ENCODE data around the gene NYNRIN. TPM values are rescaled to one million over a fixed set of nuclear protein-coding genes. Genes with fewer than 3 reads are reported as not detected.

The NYNRIN gene
- total RNA-seq, 1 donor from 2014 or later, result 3.3 TPM

DNA sequence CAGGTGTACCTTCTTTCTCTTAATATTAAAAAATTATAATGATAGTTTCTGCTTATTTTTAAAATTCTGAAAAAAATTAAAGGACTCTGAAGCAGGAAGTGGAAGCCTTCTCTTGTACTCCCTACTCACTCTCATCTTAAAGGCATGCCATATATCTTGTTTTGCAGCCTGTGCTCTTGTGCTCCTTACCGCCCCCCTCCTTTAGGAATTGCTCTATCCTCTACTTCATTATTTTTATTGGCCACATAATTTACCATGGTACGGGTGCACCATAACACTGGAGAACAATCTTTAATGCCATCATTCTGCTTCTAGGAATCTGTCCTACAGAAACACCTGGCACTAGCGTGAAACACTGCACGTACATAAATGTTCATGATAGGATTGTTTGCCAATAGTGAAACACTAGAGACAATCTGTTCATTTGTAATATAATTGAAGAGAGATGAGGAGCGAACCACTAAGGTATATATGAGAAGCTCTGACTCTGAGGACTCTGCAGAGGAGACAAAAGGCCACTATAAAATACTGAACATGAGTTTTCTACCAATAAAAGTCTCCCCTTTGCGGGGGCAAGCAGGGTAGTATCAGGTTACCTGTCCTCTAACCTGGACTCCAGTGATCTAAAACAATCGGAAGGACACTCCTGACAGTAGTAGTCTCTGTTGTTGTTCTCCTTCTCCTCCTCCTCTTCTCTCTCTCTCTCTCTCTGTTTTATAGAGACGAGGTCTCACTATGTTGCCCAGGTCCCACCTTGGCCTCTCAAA lies 6.3 kb upstream of the NYNRIN start:
- DNase-seq (ENCODE audit: low read depth in 2 of 2), result peak in 1 of 2 donors; percentile 61

DNA sequence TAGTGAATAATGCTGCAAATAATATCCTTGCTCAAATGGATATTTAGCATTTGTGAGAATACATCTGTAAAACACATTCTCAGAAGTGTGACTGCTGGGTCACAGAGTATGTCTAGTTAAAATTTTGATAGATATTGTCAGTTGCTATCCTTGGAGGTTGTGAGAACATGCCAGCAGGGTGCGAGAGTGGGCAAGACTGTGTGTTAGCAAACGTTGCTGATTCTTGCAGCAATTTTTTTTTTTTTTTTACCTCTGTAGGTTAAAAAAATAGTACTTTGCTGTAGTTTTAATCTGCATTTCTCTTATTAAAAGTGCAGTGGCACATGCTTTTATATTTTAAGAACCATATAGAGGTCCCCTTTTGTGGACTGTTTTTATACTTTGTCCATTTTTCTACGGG lies 4.5 kb upstream of the NYNRIN start:
- DNase-seq (ENCODE audit: low read depth in 2 of 2), result no peak

DNA sequence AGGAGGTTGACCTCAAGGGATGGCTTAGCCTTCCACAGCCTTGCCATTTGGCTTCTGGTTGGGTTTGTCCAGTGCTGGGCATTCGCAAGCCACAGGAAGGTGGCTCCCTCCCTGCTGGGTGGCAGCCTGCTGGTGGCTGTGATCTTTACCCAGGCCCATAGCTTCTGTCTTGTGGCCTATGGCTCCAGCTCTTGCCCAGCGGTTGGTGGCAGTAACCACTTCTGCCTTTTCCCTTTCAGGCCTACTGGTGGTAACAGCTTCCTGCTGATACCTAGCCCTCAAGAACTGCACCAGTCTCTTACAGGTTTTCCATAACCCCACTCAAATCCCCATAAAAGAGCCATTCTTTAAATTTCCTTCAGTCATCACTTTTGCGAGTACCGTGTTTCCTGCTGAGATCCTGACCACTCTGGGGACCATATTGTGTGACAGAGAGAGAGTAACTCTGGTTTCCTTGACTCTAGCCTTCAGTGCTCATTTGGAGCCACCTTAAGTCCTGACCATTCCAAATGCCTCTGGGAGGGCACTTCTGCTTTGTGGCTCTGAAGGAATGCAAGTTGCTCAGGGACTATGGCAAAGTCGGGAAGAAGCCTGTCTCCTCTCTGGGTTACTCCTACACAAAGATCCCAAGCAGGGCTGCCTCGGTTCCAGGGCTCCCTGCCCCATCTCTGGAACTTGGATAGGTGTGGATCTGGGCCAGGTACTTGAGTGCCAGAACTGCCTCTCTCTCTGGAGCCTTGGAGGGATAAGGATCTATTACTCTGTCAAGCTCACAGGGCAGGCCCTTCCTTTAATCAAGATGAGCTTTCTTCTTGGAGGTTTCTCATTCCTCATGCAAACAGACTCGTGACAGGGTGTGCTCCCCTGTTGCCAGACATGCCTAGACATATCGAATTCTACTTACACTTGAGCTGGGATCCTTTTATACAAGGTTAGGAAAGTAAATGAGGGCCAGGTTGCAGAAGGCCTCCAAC lies 2.9 kb upstream of the NYNRIN start:
- DNase-seq (ENCODE audit: low read depth in 2 of 2), result no peak

DNA sequence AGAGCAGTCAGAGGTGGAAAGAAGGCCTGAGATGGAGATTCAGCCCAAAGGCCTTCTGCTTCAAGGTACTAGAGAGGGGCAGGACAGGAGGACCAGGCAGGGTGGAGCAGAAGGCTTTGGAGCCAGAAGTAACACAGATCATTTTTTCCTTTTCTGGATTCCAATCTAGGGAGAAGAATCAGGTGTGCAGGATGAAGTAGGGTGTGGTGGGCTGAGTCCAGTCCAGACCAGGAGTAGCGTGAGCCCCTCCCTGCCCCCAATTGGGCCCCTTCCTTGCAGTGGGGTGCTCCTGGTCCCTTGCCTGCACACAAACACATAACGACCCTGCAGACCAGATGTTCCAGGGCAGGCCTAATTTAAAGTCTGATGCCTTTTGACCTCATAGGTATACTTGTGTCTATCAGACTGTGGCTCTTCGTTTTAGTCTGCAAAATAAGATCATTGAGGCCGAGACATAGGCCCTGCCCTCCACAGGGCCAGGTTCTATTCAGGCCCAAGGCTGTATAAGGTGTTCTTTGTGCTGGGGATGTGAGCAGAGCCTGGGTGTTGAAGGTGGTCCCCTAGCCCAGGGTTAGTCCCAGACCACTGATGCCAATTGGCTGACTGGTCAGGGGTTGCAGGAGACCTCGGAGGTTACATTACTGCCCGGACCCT lies 1.0 kb upstream of the NYNRIN start:
- DNase-seq (ENCODE audit: low read depth in 2 of 2), result no peak

DNA sequence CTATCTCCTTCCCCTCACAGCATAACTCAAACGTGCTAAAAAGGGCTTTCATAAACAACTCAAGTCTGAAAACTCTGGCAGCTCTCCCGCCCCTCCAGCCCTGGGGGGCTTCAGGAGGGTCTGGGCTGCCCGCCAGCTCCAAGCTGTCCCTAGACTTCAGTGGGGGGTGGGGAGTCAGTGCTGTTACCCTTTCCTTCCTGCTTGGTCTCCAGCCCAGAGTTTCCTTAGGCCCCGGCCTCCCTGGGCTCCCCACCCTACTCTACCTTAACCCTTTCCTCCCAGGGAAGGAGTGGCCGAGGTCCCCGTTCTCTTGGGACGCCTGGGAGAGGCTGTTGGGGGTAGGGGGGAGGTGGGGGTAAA lies 530 bp upstream of the NYNRIN start:
- peak in 1 of 2 donors; percentile 24 for DNase-seq (ENCODE audit: low read depth in 2 of 2)

DNA sequence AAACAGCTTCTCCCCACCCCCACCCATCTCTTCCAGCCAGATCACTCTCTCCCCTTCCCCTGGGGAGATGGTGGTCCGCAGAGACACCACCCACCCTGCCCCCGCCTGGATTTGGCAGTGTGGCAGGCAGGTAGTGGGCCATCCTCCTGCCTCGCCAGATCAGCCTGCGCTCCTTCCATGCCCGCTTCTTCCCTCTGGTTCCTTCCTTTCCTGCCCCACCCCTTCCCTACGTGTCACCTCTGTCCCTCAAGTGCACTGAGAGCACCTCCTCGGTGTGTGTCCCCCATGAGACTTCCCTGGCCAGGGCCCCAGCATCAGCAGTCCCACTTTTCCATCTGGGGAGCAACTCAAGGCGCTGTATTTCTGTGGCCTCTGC lies 632 bp downstream of the NYNRIN start:
- no peak for DNase-seq (ENCODE audit: low read depth in 2 of 2)

DNA sequence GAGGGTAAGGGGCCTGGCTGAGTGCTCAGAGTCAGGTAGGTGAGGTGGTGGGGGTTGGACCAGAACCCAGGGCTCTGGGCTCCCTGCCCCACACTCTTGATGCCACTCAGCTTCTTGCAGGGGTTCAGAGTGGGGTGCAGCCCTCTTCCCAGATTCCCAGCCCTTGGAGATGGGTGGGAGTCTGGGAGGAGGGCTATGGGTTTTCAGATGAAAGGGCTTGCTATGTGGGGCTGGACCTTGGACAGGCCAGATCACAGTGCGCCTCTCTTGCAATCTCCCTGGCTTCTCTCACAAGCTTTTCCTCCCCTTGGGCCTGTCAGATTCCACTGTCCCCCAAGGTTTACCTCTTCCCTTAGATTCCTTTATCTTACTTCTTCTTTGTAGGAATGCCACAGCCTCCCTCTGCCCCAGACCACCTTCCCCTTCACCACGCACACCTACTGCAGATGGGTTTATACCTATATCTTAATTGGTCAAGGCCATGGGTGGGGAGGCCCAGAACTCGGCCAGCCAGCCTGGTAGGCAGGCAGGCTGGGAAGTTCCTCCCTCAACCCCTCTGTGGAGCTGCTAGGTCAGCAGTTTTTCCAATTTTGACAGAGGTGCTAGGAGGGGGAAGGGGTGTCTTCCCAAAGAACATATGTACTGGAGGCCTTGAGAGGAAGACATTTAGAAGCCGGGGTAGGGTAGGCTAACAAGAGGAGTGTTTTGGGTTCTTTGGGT lies 1.4 kb downstream of the NYNRIN start:
- no peak for DNase-seq (ENCODE audit: low read depth in 2 of 2)

DNA sequence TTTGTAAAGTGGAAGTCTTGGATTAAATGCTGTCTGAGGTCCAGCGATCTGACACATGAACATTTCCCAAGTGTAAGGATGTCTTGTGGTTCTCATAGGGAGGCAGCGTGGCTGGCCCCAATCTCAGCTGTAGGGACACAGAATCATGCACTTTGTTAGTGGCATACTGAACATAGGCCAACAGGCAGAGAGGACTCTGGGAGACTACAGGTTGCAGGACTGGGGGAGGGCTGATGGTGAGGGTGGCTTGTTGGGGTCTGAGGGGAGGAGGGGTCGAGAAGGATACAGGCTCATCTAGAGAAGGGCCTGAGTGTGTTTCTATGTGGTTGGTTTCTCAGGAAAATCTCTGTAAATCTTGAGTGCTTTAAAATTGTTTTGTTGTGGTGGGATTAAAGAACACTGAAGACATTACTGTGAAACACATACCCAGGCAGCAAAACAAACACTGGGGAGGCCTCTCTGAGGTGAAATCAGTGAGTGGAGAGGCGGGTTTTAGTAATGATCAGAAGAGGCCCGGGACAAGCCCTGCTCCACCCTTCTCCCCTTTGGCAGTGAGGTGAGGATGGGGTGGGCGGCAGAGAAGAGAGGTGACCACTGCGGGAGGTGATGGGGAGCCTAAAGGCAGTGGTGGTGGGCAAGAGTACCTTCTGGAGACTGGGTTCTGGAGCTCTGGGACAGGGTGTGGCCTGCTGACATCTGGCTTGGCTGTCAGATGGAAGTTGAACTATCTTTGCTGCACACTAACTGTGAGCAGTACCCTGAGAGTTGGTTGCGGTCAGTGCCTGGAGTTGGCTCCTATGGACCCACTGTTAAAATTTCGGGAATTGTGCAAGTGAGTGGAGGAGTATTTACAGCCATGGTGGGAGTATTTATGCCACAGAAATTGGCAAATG lies 3.3 kb downstream of the NYNRIN start:
- no peak for DNase-seq (ENCODE audit: low read depth in 2 of 2)

DNA sequence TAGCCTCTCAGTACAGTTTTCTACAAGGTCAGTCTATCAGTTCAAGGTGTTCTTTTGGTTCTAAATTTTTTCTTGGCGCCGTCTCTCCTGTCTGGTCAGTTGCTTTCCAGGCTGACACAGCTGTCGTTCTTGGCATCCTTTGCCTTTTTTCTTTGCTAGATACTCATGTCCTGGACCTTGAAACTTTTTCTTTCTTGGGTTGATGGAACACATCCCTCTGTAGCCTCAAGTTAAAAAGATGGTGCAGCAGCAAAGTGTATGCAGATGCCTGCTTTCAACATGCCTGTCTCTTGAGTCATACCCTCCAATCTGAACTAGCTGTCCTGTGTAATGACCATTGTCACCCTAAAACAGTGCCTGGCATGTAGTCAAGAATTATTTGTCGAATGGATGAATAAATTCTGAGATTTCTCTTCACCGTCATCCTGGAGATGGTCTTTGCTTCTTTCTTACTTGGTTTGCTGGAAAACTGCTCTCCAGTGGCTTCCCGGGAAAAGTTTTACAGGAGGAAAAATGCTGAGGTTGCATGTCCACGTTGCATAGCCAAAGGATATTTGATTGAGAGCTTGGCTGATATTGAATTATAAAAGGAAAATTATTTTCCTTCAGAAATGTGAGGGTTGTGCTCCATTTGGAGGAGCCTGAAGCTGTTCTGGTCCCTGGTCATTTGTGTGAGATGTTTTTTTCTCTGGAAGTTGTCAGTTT lies 4.6 kb downstream of the NYNRIN start:
- no peak for DNase-seq (ENCODE audit: low read depth in 2 of 2)

DNA sequence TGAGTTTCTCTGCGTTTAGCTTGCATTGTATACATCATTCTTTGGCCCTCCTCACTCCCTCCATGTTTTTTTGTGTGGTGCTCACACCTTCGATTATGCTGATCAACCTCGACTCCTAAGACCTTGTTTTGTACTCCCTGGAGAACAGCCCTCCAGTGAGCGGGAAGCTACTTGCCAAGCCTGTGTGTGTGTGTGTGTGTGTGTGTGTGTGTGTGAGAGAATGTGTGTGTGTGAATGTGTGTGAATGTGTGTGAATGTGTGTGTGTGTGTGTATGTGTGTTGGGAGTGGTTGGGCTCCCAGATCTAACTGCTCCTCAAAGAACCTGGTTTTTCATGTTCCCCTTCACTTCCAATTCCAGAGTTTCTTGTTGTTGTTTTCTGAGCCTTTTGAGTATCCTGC lies 6.0 kb downstream of the NYNRIN start:
- no peak for DNase-seq (ENCODE audit: low read depth in 2 of 2)

DNA sequence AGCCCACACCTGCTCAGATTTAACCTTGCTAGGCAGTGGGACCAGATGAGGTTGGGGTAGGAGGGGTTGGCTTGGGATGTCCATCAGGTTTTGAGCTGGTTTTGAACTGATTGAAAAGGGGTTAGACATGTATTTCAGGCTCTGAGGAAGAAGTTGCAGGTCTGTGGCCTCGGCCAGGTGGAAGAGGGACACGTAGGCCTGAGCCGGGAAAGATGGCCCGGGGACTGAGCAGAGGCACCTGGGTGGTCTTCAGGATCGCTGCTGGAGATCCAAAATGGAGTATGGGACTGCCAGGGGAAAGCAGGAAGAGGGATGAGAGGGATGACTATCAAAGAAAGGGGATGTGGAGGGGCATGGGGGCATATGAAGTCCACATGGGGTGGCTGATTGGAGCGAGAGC lies 7.6 kb downstream of the NYNRIN start:
- DNase-seq (ENCODE audit: low read depth in 2 of 2), result no peak

DNA sequence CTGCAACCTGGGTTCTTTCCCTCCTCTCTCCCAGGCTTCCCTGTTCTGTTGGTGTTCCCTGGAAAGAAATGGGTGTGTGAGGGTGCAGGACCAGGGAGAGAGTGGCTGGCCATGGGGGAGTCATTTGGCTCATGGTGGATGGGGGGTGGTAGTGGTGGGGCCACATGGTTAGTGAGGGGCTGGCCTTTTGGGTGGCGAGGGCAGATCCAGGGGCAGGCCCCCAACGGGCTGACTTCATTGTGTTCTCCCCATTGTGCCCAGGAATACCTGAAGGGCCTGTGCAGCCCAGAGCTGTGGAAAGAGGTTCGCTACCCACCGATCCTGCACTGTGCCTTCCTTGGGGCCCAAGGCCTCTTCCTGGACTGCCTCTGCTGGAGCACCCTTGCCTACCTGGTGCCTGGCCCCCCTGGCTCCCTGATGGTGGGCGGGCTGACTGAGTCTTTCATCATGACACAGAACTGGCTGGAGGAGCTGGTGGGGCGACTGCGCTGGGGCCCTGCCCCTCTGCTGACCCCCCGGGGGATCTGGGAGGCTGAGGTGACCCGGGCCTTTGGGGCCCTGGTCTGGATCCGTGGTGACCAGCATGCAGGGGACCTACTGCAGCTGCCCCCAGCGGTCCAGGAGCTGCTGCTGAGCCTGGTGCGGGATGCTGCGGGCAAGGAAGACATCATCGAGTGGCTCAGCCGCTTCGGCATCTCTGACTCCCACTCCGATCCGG lies 9.0 kb downstream of the NYNRIN start:
- DNase-seq (ENCODE audit: low read depth in 2 of 2), result no peak

DNA sequence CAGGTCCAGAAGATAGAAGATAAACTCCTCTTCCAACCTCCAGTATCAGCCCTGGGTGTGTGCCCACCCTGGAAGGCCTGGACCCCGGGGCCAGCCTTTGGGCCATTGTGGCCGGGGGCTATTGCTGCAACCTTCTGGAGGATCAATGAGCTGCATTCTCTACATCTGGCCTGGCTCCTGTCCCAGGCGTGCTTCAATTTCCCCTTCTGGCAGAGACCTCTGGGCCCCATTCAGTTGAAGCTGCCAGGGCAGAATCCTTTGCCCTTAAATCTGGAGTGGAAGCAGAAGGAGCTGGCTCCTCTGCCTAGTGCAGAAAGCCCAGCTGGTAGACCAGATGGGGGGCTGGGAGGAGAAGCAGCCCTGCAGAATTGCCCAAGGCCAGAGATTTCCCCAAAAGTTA lies 10.0 kb downstream of the NYNRIN start:
- DNase-seq (ENCODE audit: low read depth in 2 of 2), result no peak

DNA sequence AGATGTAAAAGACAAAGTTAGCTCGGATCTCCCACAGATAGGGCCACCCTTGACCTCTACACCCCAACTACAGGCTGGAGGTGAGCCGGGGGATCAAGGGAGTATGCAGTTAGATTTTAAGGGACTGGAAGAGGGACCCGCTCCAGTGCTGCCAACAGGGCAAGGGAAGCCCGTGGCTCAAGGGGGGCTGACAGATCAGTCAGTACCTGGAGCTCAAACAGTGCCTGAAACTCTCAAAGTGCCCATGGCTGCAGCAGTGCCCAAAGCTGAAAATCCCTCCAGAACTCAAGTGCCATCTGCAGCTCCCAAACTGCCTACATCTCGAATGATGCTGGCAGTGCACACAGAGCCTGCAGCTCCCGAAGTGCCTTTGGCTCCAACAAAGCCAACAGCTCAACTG lies 10.4 kb downstream of the NYNRIN start:
- DNase-seq (ENCODE audit: low read depth in 2 of 2), result no peak

DNA sequence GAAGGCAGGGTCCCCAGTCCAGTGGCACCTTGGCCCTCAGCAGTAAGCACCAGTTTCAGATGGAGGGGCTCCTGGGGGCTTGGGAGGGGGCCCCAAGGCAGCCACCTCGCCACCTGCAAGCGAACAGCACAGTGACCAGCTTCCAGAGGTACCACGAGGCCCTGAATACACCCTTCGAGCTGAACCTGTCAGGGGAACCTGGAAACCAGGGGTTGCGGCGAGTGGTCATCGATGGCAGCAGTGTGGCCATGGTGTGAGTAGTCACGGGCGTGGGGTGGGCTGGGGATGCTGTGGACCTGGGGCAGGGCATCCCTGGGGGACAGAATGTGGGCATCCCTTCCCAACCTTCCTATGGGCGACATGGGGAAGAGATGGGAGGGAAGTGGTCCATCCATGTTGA lies 11.2 kb downstream of the NYNRIN start:
- no peak for DNase-seq (ENCODE audit: low read depth in 2 of 2)

DNA sequence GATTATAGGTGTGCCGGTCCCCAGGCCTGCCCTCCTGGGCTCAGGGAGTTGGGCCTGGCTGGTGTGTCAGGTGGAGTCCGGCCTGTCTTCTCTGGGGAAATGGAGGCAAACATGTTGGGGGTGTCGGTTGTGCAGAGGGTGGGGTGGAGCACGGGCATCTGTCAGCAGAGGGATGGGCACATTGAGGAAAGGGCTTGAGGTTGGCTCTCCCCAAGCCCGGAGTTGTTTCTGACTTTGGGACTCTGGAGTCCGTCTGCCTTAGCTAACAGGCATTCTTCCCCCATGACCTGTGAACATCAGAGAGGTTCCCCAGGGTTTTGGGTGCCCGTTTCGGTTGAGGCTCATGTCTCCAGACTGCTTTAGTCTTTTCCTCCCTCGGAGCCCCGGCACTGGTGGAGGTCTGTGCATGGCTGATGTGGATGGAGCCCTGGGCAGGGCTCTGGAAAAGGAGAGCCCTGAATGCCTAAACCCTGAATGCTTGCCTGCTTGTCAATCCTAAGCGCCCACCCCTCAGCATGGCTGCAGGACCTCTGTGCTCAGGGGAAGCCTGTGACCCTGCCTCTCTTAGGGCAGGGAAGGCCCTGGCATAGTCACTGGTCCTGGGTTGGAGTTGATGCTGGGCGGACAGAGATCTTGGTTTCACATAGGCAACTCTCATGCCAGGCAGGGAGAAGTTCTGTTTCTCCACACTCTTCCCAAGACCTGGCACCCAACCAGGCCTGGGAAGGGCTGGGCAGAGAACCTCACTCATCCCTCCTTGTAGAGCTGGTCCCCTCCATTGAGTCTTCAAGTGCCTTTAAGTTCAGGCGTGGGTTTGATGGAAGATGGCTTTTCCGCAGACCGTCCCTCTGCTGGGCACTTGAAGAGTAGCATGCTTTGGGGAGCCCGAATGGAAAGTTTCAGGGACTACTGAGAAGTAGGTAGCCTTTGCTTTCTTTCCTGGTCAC lies 12.9 kb downstream of the NYNRIN start:
- DNase-seq (ENCODE audit: low read depth in 2 of 2), result peak in 1 of 2 donors; percentile 75

DNA sequence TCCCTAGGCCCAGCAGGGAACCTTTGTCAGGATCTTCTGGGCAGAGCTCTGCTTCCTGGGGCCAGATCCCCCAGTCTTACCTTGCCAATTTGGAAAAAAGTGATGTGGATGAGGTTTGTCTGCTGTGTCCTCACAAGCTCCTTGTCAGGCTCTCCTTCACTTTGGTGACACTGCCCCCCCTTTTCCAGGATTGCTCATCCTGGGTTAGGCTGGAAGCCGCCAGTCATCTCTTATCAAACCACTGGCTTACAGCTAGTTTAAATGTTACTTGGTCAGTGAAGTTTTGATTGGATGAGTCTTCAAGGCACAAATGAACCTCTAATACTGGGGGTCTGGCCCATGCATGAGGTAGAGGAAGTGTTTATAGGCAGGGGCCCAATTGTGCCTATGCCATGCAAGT lies 15.3 kb downstream of the NYNRIN start:
- DNase-seq (ENCODE audit: low read depth in 2 of 2), result no peak

DNA sequence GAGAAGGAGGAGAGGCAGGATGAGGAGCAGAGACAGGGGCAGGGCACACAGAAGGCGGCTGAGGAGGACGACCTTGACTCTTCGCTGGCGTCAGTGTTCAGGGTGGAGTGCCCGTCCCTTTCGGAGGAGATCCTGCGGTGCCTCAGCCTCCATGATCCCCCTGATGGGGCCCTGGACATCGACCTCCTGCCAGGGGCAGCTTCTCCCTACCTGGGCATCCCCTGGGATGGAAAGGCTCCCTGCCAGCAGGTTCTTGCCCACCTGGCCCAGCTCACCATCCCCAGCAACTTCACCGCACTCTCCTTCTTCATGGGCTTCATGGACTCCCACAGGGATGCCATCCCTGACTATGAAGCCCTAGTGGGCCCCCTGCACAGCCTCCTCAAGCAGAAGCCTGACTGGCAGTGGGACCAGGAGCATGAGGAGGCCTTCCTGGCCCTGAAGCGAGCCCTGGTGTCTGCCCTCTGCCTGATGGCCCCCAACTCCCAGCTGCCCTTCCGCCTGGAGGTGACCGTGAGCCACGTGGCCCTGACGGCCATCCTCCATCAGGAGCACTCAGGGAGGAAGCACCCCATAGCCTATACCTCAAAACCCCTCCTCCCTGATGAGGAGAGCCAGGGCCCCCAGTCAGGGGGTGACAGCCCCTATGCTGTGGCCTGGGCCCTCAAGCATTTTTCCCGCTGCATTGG lies 16.1 kb downstream of the NYNRIN start:
- no peak for DNase-seq (ENCODE audit: low read depth in 2 of 2)
